ENCODE data around the gene ZNF117.
"Not testable (repeated sequence)": the region's sequence is repeated elsewhere in the genome, so short reads cannot be mapped to it uniquely, and the experiment has no call there.

Gene ZNF117

DNA sequence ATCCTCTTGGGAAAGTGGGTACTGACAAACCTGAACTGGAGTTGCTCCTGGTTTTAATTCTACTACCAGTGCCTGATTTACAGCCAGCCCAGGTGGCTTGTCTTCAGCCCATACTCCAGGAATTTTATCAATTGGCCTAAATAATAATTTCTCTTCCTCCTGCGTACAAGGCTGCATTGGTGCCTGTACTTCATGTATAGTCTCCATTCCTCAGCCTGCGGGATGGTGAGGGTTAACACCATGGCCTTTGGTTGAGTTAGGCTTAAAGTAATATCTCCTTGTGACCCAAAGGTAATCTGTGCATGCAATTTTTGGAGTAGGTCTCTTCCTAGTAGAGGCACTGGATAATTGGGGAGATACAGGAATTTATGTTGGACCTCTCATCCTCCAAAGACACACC is 5.5 kb upstream of the ZNF117 start:
- no peak for DNase-seq

DNA sequence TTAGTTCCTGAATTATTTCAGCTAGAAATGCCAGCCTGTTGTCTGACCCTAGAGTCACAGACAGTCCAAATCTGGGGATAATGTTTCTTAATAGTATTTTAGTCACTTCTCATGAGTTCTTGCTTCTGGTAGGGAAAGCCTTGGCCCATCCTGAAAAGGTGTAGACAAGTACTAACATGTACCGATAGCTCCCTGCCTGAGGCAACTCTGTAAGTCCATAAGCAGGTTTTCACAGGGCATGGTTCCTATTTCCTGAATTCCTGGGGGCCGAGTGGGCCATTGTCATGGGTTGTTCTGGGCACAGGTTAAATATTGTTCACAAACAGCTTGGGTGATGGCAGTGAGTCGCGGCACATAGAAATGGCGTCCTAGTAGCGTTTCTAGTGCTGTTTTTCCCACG is 3.1 kb upstream of the ZNF117 start:
- DNase-seq = no peak

DNA sequence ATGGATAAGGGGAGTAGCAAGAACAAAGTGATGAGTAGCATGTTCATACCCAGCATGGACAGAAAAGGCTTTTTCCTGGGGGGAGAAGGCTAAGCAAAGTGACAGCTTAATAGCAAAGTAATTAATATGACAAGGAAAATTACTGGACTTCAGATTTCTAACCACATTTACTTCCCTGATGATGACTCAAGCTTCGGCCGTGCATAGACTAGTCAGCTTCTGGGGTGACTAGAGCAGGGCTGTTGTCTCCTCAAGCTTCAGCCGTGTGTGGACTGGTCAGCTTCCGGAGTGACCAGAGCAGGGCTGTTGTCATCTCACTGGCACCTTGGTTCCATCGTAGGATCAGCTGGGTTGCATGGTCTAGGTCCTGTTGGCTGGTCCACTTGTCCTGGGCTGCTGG is 2.1 kb upstream of the ZNF117 start:
- no peak for DNase-seq

DNA sequence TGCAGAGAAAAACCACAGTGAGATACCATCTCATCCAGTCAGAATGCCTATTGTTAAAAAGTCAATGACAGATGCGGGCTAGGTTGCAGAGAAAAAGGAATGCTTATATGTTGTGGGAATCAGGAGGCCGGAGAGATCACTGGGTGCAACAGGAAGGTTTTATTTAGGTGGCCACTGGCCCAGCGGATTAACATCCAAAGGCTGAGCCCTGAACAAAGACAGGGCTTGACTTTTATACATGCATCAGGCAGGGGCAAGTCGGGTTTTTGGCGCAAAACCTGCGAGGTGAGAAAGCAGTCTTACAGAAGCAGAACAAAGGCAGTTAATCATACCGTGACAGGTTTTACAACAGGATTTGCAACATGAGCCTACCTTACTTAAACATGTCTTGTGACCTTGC is 620 bp downstream of the ZNF117 start:
- no peak for DNase-seq

DNA sequence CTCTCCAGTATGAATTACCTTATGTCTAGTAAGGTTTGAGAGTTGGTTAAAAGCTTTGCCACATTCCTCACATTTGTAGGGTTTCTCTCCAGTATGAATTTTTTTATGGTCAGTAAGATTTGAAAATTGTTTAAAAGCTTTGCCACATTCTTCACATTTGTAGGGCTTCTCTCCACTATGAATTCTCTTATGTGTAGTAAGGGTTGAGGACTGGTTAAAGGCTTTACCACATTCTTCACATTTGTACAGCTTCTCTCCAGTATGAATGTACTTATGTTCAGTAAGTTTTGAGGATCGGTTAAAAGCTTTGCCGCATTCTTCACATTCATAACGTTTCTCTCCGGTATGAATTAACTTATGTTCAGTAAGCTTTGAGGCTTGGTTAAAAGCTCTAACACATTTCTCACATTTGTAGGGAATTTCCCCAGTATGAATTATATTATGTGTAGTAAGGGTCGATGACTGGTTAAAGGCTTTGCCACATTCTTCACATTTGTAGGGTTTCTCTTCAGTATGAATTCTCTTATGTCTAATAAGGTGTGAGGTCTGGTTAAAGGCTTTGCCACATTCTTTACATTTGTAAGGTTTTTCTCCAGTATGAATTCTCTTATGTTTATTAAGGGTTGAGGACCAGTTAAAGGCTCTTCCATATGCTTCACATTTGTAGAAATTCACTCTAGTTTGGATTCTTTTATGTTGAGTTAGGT is 12.2 kb downstream of the ZNF117 start:
- no peak for DNase-seq

DNA sequence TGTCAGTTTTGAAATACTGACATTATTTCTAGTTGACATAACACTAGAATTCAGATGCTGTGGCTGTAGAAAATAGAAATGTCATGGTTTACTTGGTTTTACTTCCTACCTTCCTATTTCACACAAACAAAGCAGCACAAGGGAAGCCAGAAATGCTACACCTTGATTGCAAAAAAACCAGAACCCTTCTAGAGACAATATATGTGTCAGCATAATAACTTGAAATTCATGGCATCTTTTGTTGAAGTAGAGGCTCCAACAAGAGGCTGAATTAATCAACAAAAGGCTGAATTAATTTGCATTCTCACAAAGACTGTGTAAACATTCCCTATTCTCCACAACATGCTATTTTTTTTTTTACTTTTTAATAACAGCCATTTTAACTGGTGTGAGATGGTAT is 25.2 kb downstream of the ZNF117 start:
- no peak for DNase-seq

DNA sequence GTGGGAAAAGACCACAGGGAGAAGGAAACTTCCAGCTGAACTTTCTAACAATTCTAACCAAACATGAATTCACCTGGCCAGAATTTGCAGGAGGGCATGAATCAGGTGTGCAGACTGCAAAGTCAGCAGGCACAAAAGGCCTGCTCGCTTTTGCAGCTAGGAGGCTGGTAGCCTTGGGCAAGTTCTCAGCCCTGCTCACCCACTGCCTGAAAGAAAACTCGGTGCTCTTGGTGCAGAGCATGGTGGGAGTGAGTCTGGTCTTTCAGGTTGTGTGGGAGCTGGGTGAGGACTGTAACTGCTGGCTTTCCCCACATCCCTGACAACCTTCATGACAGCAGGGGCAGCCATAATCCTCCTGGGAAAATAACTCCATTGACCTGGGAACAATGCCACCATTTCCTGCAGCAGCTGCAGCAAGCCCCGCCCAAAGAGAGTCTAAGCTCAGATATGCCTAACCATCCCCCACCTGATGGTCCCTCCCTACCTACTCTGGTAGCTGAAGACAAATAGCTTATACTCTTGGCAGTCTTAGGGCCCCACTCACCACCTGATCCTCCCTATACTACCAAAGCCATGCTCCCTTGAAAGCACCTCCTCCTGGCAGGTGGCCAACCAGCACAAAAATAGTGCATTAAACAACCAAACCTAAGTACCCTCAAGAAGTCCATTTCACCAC is 31.6 kb downstream of the ZNF117 start:
- DNase-seq = no peak

DNA sequence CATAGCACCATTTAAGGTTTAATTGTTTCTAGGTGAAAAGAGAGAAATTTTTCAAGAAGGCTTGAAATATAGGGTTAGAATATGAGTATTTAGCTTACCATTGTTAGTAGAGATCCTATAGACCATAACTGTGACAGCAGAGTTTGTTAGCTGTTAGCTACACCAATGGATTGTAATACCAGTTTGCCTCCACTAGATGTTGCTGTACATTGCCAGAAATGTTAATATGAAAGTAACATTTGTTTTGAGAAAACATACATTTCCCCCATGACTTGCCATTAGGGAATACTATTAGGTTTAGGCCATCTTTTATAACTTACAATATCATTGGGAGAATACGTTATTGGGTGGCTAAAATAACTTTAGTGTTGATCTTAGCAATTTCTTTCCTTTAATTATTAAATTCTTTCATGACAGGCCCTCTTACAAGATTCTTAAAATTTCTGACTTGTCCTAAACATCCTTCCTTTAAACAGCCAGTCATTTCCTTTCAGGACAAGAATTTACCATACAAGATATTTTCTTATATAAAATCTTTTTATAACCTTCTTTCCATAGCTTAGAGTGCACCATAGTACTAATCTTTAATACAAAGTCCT is 39.5 kb downstream of the ZNF117 start:
- DNase-seq = peak; percentile 49

DNA sequence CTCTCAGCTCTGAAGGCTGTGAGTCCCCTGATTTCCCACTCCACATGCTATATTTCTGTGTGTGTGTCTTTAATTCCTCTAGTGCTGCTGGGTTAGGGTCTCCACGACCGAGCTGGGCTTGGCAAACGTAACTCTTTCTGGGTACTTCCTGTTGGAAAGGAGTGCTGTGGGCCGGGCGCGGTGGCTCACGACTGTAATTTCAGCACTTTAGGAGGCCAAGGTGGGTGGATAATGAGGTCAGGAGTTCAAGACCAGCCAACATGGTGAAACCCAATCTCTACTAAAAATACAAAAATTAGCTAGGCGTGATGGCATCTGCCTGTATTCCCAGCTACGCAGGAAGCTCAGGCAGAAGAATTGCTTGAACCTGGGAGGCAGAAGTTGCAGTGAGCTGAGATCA is 40.2 kb downstream of the ZNF117 start:
- DNase-seq = not testable (repeated sequence)

DNA sequence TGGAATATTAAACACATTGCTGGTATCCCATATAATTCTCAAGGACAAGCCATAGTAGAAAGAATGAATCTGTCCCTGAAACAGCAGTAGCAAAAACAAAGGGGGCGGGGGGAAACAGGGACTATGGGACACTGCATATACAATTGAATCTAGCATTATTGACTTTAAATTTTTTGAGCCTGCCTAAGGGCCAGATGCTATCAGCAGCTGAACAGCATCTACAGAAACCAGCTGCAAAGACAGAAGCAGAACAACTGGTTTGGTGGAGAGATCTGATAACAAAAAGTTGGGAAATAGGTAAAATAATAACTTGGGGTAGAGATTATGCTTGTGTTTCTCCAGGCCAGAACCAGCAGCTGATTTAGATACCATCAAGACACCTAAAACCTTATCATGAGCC is 42.1 kb downstream of the ZNF117 start:
- not testable (repeated sequence) for DNase-seq

DNA sequence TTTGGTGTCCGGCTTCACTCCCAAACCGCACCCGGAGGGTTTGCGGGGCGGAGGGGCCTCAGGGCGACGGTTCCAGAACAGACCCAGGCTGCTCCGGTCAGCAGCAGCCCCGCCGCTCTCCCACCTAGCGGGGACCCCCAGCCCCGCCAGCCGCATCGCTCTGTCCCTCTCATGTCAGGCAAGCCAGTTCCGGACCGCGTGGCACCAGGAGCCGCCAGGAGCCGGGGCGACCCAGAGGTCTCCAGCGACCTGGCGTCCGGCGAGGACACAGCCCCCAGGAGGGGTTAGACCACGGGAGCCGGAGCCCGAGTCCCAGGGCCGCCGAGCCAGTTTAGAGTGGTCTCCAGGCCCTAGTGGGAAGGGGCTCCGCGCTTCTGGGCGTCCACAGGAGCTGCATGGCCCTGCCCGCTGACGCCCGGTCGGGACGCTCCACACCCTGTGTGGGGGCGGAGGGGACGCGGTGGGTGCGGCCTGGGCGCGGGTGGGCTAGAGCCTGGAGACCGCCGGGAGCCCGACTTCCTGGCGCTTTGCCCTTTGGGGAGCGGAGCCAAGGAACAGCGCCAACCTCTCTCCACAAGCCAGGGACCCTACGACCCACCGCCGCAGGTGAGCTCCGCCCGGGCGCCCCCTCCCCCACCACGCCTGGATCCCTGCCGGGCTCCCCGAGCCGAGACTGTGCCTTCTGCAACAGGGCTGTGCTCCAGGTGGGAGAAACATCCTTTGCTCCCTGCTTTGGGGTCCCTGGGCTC is 43.4 kb downstream of the ZNF117 start:
- no peak for DNase-seq

DNA sequence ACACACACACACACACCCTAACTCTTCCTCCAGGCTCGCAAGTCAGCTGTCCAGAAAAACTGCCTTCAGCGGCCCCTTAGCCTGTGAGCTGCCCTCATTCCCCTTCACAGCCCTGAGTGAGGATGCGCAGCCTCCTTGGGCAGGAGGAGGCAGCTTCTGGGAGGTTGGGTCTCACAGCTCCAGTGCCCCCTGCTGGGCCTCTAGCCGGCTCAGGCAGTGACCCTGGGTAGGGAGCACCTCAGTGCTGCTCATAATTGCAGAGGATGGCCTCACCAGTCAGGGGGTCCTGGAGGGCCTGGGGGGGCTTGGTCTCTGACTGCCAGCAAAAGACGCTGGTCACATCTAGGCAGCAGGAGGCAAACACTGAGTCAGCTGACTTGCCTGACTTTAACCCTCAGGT is 44.1 kb downstream of the ZNF117 start:
- peak; percentile 4 for DNase-seq

DNA sequence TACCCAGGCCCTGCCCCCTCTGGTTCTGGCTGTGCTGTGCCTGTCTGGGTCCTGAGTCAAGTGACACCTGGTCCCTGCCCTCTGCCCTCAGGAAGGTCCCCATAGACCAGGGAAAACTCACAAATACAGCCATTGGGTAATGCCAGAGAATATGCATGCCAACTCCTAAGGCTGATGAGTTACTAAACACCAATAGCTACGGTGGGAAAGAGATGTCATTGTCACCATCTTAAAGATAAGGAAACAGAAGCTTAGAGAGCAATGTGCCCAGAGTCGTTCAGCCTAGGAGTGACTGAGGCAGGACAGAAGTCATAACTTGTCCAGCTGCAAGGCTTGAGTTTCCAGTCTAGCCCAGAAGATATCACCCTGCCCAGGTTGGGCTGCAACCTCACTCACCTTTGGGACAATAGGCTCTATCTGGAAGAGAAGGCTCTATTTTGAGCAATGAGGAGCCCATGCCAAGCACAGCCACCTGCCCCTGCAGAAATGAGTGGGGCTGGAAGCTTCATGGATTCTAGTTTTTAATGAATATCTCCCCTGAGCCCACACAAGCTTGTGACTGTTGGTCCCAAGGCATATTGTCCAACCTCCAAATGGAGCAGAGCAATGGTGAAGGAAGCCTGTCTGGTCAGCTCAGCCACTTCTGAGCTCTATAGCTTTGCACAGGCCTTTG is 45.2 kb downstream of the ZNF117 start:
- no peak for DNase-seq

DNA sequence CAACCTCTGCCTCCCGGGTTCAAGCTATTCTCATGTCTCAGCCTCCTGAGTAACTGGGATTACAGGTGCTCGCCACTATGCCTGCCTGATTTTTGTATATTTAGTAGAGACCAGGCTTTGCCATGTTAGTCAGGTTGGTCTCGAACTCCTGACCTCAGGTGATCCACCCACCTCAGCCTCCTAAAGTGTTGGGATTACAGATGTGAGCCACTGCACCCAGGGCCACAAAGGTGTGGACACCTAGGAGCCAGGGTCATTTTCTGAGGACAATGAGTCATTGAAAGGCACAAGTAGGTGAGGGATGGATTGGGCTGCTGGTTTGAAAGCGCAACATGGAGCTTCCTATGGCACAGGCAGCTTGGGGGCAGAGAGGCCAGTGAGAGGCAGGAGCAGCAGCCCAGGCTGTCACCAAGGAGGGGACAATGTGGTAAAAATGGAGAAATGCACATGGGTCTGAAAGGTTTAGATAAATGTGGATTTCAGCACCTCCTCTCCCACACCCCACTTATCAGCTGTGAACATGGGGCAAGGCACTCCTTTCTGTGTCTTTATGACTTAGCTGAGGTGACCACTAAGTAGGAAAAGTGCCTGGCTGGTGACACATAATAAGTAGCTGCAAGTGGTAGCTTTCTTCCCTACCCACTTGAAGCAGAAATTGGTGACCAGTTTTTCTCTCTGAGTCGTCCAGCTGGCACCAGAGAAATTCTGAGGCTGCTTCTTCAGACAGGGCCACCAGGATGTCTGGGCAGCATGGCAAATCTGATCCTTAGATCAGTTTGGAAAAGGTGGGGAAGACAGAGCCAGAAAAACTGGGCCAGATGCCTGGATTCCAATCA is 46.0 kb downstream of the ZNF117 start:
- not testable (repeated sequence) for DNase-seq

DNA sequence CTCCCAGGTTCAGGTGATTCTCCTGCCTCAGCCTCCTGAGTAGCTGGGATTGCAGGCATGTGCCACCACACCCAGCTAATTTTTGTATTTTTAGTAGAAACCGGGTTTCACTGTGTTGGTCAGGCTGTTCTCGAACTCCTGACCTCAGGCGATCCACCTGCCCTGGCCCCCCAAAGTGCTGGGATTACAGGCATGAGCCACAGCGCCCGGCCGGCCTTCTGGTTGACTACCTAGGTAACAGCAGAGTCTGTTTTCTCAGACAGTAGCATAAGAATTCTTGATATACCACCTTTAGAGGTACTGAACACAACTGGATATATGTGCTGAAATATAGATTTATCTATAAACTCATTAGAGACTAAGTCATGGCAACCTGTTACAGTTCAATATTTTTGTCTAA is 50.8 kb downstream of the ZNF117 start:
- DNase-seq = not testable (repeated sequence)

DNA sequence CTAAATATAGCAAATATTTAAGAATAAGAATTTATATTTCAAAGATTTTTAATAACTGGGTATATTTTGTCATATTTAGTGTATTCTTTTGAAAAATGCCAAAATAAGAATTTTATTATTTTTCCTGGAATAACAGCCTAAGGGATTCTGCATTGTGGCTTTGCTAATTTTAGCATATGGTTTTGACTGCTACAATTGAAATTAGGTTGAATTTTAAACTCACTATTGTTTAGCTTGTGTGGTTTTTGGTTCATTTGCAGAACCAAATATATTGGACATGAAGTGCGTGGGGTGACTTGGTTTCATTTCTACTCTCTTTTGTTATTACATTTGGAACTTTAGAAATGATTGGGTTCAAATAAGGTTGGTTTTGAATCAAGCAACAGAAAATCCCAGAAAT is 52.3 kb downstream of the ZNF117 start:
- no peak for DNase-seq

DNA sequence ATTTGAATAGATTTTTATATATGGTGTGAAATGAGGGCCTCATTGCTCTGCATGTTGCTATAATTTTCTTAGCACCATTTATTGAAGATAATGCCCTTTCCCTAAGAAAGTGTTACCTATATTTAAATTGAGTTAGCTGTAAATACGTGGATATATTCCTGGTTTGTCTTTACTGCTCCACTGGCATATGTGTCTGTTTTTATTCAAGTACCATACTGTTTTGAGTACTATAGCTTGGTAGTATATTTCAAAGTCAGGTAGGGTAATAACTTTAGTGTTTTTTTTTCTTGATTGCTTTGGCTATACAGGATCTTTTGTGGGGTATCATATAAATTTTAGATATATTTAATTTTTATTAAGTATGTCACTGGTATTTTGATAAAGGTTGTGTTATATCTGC is 56.4 kb downstream of the ZNF117 start:
- DNase-seq = no peak

DNA sequence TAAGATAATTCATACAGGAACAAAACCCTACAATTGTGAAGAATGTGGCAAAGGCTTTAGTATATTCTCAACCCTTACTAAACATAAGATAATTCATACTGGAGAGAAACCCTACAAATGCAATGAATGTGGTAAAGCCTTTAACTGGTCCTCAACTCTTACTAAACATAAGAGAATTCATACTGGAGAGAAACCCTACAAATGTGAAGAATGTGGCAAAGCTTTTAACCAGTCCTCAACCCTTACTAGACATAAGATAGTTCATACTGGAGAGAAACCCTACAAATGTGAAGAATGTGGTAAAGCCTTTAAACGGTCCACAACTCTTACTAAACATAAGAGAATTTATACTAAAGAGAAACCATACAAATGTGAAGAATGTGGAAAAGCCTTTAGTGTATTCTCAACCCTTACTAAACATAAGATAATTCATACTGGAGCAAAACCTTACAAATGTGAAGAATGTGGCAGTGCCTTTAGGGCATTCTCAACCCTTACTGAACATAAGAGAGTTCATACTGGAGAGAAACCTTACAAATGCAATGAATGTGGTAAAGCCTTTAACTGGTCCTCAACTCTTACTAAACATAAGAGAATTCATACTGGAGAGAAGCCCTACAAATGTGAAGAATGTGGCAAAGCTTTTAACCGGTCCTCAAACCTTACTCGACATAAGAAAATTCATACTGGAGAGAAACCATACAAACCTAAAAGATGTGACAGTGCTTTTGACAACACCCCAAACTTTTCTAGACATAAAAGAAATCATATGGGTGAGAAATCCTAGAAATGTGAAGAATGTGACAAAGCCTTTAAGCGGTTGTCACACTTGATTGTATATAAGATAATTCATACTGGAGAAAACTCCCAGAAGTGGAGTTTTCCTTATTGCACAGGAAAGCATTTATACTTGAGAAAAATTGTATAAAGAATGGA is 62.3 kb downstream of the ZNF117 start:
- not testable (repeated sequence) for DNase-seq

Measured in activated CD4-positive, alpha-beta T cell treated with anti-CD3 and anti-CD28 coated beads, Interleukin-10, Interleukin-2, amounts not matched to agents 100 ng/mL and 50 ng/mL, durations not matched to agents 16 hours and 8 hours (primary cell).